ENCODE results near the gene SVIL.

- TF ChIP-seq, protein P1, sequence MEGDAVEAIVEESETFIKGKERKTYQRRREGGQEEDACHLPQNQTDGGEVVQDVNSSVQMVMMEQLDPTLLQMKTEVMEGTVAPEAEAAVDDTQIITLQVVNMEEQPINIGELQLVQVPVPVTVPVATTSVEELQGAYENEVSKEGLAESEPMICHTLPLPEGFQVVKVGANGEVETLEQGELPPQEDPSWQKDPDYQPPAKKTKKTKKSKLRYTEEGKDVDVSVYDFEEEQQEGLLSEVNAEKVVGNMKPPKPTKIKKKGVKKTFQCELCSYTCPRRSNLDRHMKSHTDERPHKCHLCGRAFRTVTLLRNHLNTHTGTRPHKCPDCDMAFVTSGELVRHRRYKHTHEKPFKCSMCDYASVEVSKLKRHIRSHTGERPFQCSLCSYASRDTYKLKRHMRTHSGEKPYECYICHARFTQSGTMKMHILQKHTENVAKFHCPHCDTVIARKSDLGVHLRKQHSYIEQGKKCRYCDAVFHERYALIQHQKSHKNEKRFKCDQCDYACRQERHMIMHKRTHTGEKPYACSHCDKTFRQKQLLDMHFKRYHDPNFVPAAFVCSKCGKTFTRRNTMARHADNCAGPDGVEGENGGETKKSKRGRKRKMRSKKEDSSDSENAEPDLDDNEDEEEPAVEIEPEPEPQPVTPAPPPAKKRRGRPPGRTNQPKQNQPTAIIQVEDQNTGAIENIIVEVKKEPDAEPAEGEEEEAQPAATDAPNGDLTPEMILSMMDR (IDR thresholded peaks at IDR 0.05), result no peak
- TF ChIP-seq EZH2 (IDR thresholded peaks at IDR 0.05; ENCODE audit: borderline replicate concordance, insufficient read depth, low read depth, low read length, poor library complexity, severe bottlenecking), result no peak
Observed at GRCh38 chr10:29555746-29556481, 78.9 kb downstream of the SVIL start.
